HCT116 (cell line): ENCODE results near the gene CYP26B1.

Source experiments
- EZH2phosphoT487 ChIP-seq: fragments of 200-600 bp; IDR thresholded peaks from 2 replicates; pipeline ENCODE4 v1.6.1; 2018; ENCODE audit warnings: antibody characterized with exemption, borderline replicate concordance
- ZNF274 ChIP-seq: fragments of 200-500 bp; sonication (Bioruptor generic); IDR thresholded peaks from 2 replicates; pipeline ENCODE4 v1.6.1; 2014; ENCODE audit warnings: mild to moderate bottlenecking, low read depth, low read length, inconsistent platforms
- TF ChIP-seq, protein P1 (sequence below), 3 experiments: fragments of 200-600 bp in 1 of 3; sonication (generic) in 1 of 3; IDR thresholded peaks in 2 of 3; conservative IDR thresholded peaks in 1 of 3; 2 replicates each; pipeline ENCODE4 v1.5.1; 2012 to 2017; ENCODE audit warnings: low read depth in 2 of 3, low read length in 2 of 3, antibody characterized with exemption in 1 of 3, borderline replicate concordance in 1 of 3, control low read depth in 1 of 3, mild to moderate bottlenecking in 1 of 3, mixed read lengths in 1 of 3, mixed run types in 1 of 3, moderate library complexity in 1 of 3; ENCODE audit not compliant: insufficient read depth in 1 of 3

- TF ChIP-seq EZH2phosphoT487: no peak
- TF ChIP-seq, protein P1, sequence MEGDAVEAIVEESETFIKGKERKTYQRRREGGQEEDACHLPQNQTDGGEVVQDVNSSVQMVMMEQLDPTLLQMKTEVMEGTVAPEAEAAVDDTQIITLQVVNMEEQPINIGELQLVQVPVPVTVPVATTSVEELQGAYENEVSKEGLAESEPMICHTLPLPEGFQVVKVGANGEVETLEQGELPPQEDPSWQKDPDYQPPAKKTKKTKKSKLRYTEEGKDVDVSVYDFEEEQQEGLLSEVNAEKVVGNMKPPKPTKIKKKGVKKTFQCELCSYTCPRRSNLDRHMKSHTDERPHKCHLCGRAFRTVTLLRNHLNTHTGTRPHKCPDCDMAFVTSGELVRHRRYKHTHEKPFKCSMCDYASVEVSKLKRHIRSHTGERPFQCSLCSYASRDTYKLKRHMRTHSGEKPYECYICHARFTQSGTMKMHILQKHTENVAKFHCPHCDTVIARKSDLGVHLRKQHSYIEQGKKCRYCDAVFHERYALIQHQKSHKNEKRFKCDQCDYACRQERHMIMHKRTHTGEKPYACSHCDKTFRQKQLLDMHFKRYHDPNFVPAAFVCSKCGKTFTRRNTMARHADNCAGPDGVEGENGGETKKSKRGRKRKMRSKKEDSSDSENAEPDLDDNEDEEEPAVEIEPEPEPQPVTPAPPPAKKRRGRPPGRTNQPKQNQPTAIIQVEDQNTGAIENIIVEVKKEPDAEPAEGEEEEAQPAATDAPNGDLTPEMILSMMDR (IDR thresholded peaks at IDR 0.05 in 2 of 3, conservative IDR thresholded peaks at IDR 0.05 in 1 of 3; ENCODE audit: borderline replicate concordance in 1 of 3, insufficient read depth in 1 of 3, low read depth in 2 of 3, low read length in 2 of 3): no peak
- no peak for TF ChIP-seq ZNF274
These were observed 58.1 kb downstream of the CYP26B1 start for GRCh38 chr2:72089537-72089936.
